KOPT-K1 (cell line): ENCODE results near the gene PKP1.

Experiments used
- H3K27ac ChIP-seq: fragments of 200-600 bp; sonication (generic); 2 replicates; pipeline ENCODE4 v1.5.1; 2016; ENCODE audit warnings: antibody characterized with exemption, mild to moderate bottlenecking, low read depth, low read length; ENCODE audit not compliant: poor library complexity, severe bottlenecking
- H3K36me3 ChIP-seq: fragments of 200-600 bp; sonication (generic); 2 replicates; pipeline ENCODE4 v1.5.1; 2017; ENCODE audit warnings: antibody characterized with exemption, mild to moderate bottlenecking, low read length, moderate library complexity; ENCODE audit not compliant: insufficient read depth
- H3K9me3 ChIP-seq: fragments of 200-600 bp; sonication (generic); 2 replicates; pipeline ENCODE4 v1.5.1; 2017; ENCODE audit warnings: antibody characterized with exemption, low read length, mild to moderate bottlenecking; ENCODE audit not compliant: insufficient read depth, poor library complexity, severe bottlenecking

Gene PKP1

DNA sequence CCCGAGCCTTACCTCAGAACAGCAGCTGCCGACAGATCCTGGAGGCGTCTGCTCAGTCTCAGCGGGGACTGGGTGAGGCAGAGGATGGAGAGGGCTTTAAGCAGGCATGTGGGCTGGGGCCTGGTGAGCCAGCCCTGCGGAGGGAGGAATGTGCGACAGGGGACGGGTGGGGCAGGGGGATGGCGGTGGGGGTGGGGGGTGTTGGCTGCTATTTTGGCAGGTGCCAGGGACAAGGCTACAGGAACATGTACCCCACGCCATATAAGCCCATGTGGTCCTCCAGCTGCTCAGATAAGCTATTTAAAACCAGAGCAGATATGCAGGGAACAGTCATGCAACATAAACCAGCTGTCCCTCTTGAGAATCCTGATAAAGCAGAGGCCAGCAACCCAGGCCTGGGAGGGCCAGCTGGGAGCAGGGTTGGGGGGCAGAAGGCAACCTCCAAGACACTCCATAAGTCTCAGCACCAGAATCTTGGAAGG lies 94.3 kb downstream of the PKP1 start, which contains the start of gene TNNT2:
Gene TNNT2, minus strand, starts transcription at position 70 of the 482 bp plus-strand sequence. CDS start 4,426 bp downstream, outside the sequence.
- Histone ChIP-seq H3K27ac (no peak within 1 kb of the TSS), H3K36me3 (no peaks in the 10 kb centered on the region)

DNA sequence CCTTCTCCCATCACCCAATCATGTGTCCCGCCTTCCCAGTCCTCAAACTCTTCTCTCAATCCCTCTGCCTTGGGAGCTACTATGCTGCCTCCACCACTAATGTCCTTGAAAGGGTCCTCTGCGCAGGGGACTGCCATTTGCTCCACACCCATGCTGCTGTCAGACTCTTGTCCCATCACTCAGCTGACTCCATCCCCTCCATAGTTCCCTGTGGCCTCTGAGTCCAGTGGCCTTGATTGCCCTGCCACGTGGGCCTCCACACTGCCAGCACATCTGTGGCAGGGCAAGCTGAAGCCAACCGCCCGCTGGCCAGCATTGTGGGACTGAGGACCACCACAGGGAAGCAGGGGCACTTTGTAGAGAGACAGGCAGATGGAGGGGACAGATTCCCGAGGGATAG lies 95.5 kb downstream of the PKP1 start:
- H3K27ac ChIP-seq = no peak overlapping the region
- no peaks in the 10 kb centered on the region for H3K36me3 ChIP-seq
- H3K9me3 ChIP-seq = no peaks in the 10 kb centered on the region

More for the DNA sequence above, 94.3 kb downstream of the PKP1 start, which contains the start of gene TNNT2:
- H3K9me3 ChIP-seq = no peaks in the 10 kb centered on the region

- Histone ChIP-seq H3K27ac (no peak overlapping the region), H3K36me3 (no peaks in the 10 kb centered on the region), H3K9me3 (no peaks in the 10 kb centered on the region)
Measured at GRCh38 chr1:201379733-201380242, 96.5 kb downstream of the PKP1 start.

GRCh38 chr1:201381130-201381529 lies 97.8 kb downstream of the PKP1 start:
- Histone ChIP-seq H3K36me3 (no peaks in the 10 kb centered on the region), H3K27ac (no peak overlapping the region), H3K9me3 (no peaks in the 10 kb centered on the region)
